Measurements from ENCODE around the gene ZFP92. TPM values are rescaled to one million over a fixed set of nuclear protein-coding genes. Genes with fewer than 3 reads are reported as not detected.

The ZFP92 gene
- total RNA-seq, 3 donors from 2014 or later = 0.17 to 1.6 (median 0.22) TPM

- H3K9me3 ChIP-seq = no peaks in the 10 kb centered on the region
- no peak for TF ChIP-seq CTCF (IDR thresholded peaks at IDR 0.05)
- ATAC-seq = no peak
- H3K4me3 ChIP-seq = no peak overlapping the region
- H3K36me3 ChIP-seq (ENCODE audit: low read depth) = no peaks in the 10 kb centered on the region
- H3K4me1 ChIP-seq (ENCODE audit: low read depth) = no peaks in the 10 kb centered on the region
- DNase-seq = no peak
- intact Hi-C loops (cut with DNase I, micrococcal nuclease) = no loop called here
Measured at GRCh38 chrX:153438532-153438931, 27.3 kb downstream of the ZFP92 start.

GRCh38 chrX:153439977-153440376, 28.7 kb downstream of the ZFP92 start:
- intact Hi-C loops (cut with DNase I, micrococcal nuclease) = no loop called here
- Histone ChIP-seq H3K4me3 (no peak overlapping the region), H3K36me3 (ENCODE audit: low read depth) (no peaks in the 10 kb centered on the region), H3K9me3 (no peaks in the 10 kb centered on the region), H3K4me1 (ENCODE audit: low read depth) (no peaks in the 10 kb centered on the region)
- ATAC-seq (no peak), DNase-seq (no peak)
- TF ChIP-seq CTCF (IDR thresholded peaks at IDR 0.05) = no peak

- DNase-seq (no peak), ATAC-seq (no peak)
- Histone ChIP-seq H3K36me3 (ENCODE audit: low read depth) (no peaks in the 10 kb centered on the region), H3K4me3 (no peak overlapping the region), H3K4me1 (ENCODE audit: low read depth) (no peaks in the 10 kb centered on the region), H3K9me3 (no peaks in the 10 kb centered on the region)
- TF ChIP-seq CTCF (IDR thresholded peaks at IDR 0.05) = no peak
- intact Hi-C loops (cut with DNase I, micrococcal nuclease) = no loop called here
Measured at GRCh38 chrX:153440556-153441135, 29.4 kb downstream of the ZFP92 start.

GRCh38 chrX:153441296-153441695, 30.0 kb downstream of the ZFP92 start:
- Histone ChIP-seq H3K4me1 (ENCODE audit: low read depth) (no peaks in the 10 kb centered on the region), H3K4me3 (no peak overlapping the region), H3K9me3 (no peaks in the 10 kb centered on the region), H3K36me3 (ENCODE audit: low read depth) (no peaks in the 10 kb centered on the region)
- DNase-seq = no peak
- intact Hi-C loops (cut with DNase I, micrococcal nuclease) = no loop called here
- ATAC-seq = no peak
- no peak for TF ChIP-seq CTCF (IDR thresholded peaks at IDR 0.05)

GRCh38 chrX:153441981-153442380, 30.7 kb downstream of the ZFP92 start:
- intact Hi-C loops (cut with DNase I, micrococcal nuclease) = no loop called here

More at GRCh38 chrX:153441981-153442380, 30.7 kb downstream of the ZFP92 start:
- ATAC-seq = no peak
- Histone ChIP-seq H3K9me3 (no peaks in the 10 kb centered on the region), H3K4me3 (no peak overlapping the region), H3K36me3 (ENCODE audit: low read depth) (no peaks in the 10 kb centered on the region), H3K4me1 (ENCODE audit: low read depth) (no peaks in the 10 kb centered on the region)
- DNase-seq = no peak
- TF ChIP-seq CTCF (IDR thresholded peaks at IDR 0.05) = no peak

All from mucosa of descending colon (tissue), 3 donors.